GM18526 (cell line): Measurements from ENCODE around the gene CYTH2.

Source experiments
- POLR2A ChIP-seq: IDR thresholded peaks from 3 replicates; pipeline ENCODE4 v1.6.1; 2011; ENCODE audit not compliant: insufficient read length; ENCODE audit errors: extremely low read depth

CYTH2 gene

GRCh38 chr19:48450441-48450840 is 18.7 kb upstream of the CYTH2 start:
- no peak for TF ChIP-seq POLR2A

GRCh38 chr19:48450863-48451262 is 18.3 kb upstream of the CYTH2 start:
- TF ChIP-seq POLR2A, result no peak

DNA sequence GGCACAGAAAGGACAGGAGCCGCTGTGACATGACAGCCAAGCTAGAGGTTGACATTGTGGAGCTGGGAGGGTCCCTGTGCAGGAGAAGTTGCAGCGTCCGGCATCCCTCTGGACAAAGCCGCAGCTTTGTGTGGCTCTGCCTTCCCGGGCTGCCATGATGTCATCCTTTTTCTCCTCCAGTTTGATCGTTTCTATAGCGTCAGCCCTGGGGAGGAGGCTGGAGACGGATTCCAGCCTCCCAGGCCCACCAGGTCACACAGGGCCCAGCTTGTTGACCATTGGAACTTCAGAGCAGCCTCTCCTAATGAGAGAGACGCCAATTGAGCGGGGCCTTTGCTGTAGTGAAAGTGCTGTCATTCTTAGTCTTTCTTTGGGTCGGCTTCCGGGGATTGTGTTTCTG is 17.5 kb upstream of the CYTH2 start:
- no peak for TF ChIP-seq POLR2A

DNA sequence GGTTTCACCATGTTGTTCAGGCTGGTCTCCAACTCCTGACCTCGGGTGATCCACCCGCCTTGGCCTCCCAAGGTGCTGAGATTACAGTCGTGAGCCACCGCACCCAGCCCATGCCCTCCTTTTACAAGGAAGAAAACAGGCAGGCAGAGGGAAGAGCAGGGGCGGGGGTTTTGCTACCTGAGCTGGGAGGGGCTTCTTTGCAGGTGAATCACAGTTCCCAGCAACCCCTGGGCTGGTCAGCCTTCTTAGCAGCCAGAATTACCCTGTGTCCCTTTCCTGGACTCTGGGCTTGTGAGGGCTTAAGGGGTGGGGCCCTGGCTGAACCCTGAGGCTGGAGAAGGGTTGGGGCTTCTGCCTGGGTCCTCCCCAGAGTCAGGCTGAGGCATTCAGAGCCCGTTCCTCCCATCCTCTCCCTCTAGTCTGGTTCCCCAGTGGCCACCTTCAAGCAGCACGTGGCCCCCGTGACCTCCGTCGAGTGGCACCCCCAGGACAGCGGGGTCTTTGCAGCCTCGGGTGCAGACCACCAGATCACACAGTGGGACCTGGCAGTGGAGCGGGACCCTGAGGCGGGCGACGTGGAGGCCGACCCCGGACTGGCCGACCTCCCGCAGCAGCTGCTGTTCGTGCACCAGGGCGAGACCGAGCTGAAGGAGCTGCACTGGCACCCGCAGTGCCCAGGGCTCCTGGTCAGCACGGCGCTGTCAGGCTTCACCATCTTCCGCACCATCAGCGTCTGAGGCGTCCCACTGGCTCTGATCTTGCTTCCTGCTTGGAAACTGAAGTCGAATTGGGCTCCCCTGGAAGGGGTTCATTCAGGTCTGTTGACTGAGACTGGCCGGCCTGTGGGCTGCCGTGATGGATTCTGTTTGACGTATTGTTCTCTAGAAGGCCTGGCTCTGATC is 16.6 kb upstream of the CYTH2 start:
- TF ChIP-seq POLR2A, result no peak

DNA sequence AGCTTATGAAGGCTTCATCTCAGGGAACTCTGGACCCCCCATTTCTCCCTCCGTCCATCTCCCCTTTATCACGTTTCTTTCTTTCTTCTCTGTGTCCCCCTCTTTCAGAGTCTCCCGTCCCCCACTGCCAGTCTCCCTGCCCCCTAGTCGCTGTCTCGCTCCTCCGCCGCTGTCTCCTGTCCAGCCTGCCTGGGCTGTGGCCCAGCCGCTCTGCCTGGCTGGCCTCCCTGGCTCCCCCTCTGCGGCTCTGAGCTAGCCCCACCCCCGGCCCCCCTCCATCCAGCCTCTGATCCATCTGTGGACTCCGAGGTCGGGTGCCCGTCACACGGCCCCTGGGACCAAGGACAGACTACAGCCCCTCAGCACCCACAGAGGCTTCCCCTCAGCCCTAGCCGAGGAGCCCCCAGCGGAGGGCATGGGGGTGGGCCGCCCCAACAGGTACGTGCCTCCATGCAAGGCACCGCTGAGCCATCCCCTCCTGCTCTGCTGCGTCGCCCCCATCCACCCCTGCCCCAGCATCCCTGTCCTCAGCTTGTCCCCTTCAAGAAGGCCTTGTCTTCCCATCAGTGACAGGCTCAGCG is 14.9 kb upstream of the CYTH2 start:
- no peak for TF ChIP-seq POLR2A

- TF ChIP-seq POLR2A, result no peak
Measured at GRCh38 chr19:48455171-48455907, 13.8 kb upstream of the CYTH2 start, which contains the start of gene KCNJ14. KCNJ14 (plus strand) TSS chr19:48455574; CDS start chr19:48461725, 6,151 bp downstream.

- TF ChIP-seq POLR2A, result no peak
Measured at GRCh38 chr19:48455908-48456562, 13.1 kb upstream of the CYTH2 start.

GRCh38 chr19:48456864-48457263 is 12.3 kb upstream of the CYTH2 start:
- TF ChIP-seq POLR2A, result no peak

DNA sequence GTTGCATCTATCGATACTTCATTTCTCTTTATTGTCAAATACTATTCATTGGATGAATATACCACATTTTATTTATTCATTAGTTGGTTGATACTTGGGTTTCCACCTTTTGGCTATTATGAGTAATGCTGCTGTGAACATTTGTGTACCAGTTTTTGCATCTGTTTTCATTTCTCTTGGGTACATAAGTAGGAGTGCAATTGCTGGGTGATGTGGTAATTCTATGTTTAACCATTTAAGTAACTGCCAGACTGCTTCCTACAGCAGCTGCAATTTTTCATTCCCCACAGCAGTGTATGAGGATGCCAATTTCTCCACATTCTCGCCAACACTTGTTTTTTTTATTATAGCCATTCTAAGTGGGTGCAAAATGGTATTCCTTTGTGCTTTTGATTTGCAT is 11.2 kb upstream of the CYTH2 start:
- TF ChIP-seq POLR2A, result no peak

DNA sequence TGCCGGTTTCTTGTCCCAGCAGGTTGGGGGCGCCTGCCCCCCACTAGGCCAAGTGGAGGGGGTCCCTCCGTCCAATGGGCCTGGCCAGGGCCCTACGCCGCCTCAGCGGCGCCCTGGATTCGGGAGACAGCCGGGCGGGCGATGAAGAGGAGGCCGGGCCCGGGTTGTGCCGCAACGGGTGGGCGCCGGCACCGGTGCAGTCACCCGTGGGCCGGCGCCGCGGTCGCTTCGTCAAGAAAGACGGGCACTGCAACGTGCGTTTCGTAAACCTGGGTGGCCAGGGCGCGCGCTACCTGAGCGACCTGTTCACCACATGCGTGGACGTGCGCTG is 7.6 kb upstream of the CYTH2 start:
- TF ChIP-seq POLR2A, result no peak

DNA sequence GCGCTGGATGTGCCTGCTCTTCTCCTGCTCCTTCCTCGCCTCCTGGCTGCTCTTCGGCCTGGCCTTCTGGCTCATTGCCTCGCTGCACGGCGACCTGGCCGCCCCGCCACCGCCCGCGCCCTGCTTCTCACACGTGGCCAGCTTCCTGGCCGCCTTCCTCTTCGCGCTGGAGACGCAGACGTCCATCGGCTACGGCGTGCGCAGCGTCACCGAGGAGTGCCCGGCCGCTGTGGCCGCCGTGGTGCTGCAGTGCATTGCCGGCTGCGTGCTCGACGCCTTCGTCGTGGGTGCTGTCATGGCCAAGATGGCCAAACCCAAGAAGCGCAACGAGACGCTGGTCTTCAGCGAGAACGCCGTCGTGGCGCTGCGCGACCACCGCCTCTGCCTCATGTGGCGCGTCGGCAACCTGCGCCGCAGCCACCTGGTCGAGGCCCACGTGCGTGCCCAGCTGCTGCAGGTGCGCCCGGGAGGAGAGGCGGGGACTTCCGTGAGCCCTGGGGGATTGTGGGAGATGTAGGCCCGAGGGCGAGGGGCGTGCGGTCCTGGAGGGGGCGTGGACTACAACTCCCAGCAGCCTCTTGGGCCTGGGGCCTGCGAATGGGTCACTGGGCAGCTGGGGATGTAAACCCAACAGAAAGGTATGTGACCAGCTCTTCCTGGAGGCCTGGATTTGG is 7.0 kb upstream of the CYTH2 start:
- no peak for TF ChIP-seq POLR2A

DNA sequence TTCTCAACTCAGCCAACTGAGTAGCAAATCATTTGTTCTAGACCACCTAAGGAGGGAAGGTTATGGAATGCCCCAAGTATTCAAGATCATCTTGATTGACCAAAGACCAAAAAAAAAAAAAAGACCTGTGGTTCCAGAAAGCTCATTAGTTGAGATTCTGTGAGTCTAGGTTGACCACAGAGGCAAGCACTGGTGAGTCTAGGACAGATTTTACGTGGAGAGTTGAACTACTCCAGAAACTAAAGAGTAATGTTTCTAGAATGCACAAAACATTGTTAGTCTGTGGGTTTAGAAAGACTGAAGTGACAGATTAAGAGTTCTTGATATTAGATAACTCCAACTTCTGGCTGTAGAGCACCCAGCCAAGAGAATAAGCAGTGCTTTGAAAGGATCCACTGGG is 4.0 kb upstream of the CYTH2 start:
- TF ChIP-seq POLR2A, result no peak

DNA sequence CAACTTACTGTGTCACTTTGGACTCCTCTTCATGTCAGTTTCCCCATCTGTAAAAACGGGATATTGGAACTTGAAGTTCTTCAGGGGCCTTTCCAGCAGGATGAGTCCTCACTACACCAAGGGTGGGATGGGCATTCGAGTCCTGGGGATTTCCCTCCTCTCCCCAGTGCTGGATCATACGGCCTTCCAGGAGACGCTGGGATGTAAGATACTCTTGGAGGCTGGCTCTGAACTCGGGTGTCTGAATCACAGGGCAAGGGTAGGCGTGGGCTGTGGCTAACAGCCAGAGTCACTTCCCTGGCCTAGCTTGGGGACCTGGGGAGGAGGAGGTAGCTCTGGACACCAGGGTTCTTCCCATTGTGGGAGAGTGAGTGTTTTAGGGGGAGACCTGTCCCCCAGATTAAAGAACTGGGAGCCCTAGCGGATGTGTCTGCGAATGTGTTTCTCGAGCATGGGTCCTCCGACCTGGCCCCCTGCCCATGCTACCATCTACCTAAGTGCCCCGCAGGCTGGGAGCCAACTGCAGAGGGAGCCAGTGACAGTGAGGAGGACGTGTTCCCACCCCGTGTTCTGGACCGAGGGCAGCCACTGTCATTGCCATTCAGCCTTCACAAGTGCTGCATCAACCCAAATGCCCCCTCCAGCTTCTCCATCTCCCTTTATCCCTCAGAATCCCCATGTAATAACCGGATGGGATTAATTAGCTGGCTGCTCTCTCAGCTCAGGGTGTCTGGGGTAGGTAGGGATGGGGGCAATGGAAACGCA is 2.4 kb upstream of the CYTH2 start:
- no peak for TF ChIP-seq POLR2A

DNA sequence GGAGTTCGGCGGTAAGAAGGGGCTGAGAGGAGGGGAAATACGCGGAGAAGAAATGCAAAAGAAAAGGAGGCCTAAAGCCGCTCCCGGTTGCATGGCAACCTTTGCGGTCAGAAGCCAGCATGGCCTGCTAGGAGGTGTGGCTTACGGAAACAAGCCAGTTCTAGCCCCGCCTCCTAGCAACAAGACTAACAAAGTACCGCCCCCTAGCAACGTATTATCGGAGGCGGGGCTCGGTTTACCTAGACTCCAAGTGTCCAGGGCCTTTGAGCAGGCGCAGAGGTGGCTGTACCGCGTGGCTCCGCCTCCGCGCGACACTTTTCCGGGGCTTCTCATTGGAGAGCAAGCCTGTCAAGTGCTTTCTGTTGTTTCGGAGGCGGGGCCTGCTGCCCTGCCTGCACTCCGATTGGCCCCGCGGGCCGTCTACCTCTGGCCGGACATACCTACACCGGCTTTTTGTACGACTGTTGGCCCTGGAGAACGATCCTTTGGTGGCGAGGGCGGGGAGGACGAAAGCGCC is 339 bp upstream of the CYTH2 start:
- no peak for TF ChIP-seq POLR2A
